GM19193 (cell line): Measurements from ENCODE around the gene GBP2.

ENCODE experiments used
- POLR2A ChIP-seq: IDR thresholded peaks from 4 replicates; pipeline ENCODE4 v1.6.1; 2011; ENCODE audit not compliant: insufficient read depth, insufficient read length; ENCODE audit errors: extremely low read depth

GBP2 gene

GRCh38 chr1:89143484-89143883, 17.6 kb upstream of the GBP2 start:
- TF ChIP-seq POLR2A, result no peak

GRCh38 chr1:89142160-89142559, 16.2 kb upstream of the GBP2 start:
- TF ChIP-seq POLR2A, result no peak

GRCh38 chr1:89133747-89134146, 7.8 kb upstream of the GBP2 start:
- TF ChIP-seq POLR2A, result no peak

GRCh38 chr1:89130716-89131115, 4.8 kb upstream of the GBP2 start:
- TF ChIP-seq POLR2A, result no peak

- no peak for TF ChIP-seq POLR2A
Observed at GRCh38 chr1:89129911-89130310, 4.0 kb upstream of the GBP2 start.

- TF ChIP-seq POLR2A, result no peak
Observed at GRCh38 chr1:89125240-89125912, 538 bp downstream of the GBP2 start.

GRCh38 chr1:89121641-89122040, 4.3 kb downstream of the GBP2 start:
- no peak for TF ChIP-seq POLR2A

GRCh38 chr1:89114662-89115061, 11.3 kb downstream of the GBP2 start:
- TF ChIP-seq POLR2A, result no peak

GRCh38 chr1:89112871-89113613, 12.9 kb downstream of the GBP2 start:
- TF ChIP-seq POLR2A, result no peak

GRCh38 chr1:89104687-89105086, 21.2 kb downstream of the GBP2 start:
- TF ChIP-seq POLR2A, result no peak

- no peak for TF ChIP-seq POLR2A
Observed at GRCh38 chr1:89104147-89104546, 21.8 kb downstream of the GBP2 start.

GRCh38 chr1:89102021-89102420, 23.9 kb downstream of the GBP2 start:
- TF ChIP-seq POLR2A, result no peak

- TF ChIP-seq POLR2A, result no peak
Observed at GRCh38 chr1:89100412-89100811, 25.5 kb downstream of the GBP2 start.

- no peak for TF ChIP-seq POLR2A
Observed at GRCh38 chr1:89098857-89099256, 27.1 kb downstream of the GBP2 start.

- TF ChIP-seq POLR2A, result no peak
Observed at GRCh38 chr1:89095737-89096136, 30.2 kb downstream of the GBP2 start.

- TF ChIP-seq POLR2A, result no peak
Observed at GRCh38 chr1:89089962-89090361, 36.0 kb downstream of the GBP2 start.
